ENCODE results near the gene PEX12. TPM values are rescaled to one million over a fixed set of nuclear protein-coding genes. Genes with fewer than 3 reads are reported as not detected.
A peak's percentile ranks its signal among the peaks of the same experiment; 100 is the strongest.
"Not testable (repeated sequence)": the region's sequence is repeated elsewhere in the genome, so short reads cannot be mapped to it uniquely, and the experiment has no call there.

Gene PEX12
- total RNA-seq, 2 experiments from 2014 or later = 4.9 to 6.0 TPM

- intact Hi-C loops (cut with micrococcal nuclease) = loop anchor here (5.0 kb wide), 2 partner anchors 373 to 553 kb away; partner anchors contain the start of gene LIG3
- ChIA-PET CTCF (interaction anchor here (1.0 to 9.2 kb wide), 8 partner anchors 43 to 394 kb away, joined by 3 to 177 read pairs (median 7); partner anchors contain the start of genes NLE1, PEX12, SLFN11 and SLFN5), POLR2A (interaction anchor here (0.7 to 2.7 kb wide), 9 partner anchors 48 to 358 kb away, joined by 3 to 14 read pairs (median 4); partner anchors contain the start of genes AP2B1, SLFN11 and SLFN13)
- not testable (repeated sequence) for H3K9me3 Mint-ChIP-seq, H3K27me3 Mint-ChIP-seq
- Mint-ChIP-seq H3K4me3 (peak overlapping the region; percentile 75), H3K27ac (peak overlapping the region; percentile 97), H3K4me1 (ENCODE audit: low read depth) (peaks cover 51% of the 10 kb centered on the region), H3K36me3 (peaks cover 37% of the 10 kb centered on the region)
- DNase-seq = peak; percentile 53
Measured at GRCh38 chr17:35535406-35535805, 43.0 kb downstream of the PEX12 start.

DNA sequence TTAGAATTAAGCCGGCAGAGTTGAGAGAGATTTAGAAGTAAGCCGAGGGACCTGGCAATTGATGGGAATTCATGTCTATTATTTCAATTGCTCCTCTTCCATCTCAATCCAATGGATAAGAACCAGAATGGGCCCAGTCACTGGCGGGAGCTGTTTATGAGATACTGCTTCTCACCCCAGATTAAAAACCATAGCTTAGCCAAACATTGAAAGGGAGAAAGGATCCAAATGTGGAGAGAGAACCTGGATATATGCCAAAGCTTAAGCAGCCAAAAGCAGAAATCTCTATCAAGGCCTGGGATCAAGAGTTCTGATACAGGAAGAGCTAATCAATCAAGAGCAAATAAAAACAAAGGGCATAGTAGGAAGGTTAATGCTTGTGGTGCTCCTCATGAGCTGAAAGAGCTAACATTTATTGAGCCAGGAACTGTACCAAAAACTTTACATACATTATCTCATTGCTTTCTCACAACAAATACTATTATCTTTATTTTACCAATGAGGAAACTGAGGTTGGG lies 43.7 kb downstream of the PEX12 start:
- ChIA-PET CTCF (interaction anchor here (0.5 to 9.2 kb wide), 18 partner anchors 20 to 393 kb away, joined by 3 to 177 read pairs (median 4); partner anchors contain the start of genes NLE1, PEX12, SLFN11 and SLFN5), POLR2A (interaction anchor here (0.6 to 2.7 kb wide), 12 partner anchors 47 to 393 kb away, joined by 3 to 14 read pairs (median 4); partner anchors contain the start of genes AP2B1, NLE1 and SLFN11)
- peaks cover 41% of the 10 kb centered on the region for H3K36me3 Mint-ChIP-seq
- no peaks in the 10 kb centered on the region for H3K27me3 Mint-ChIP-seq
- H3K4me3 Mint-ChIP-seq = peak overlapping the region; percentile 75
- no peaks in the 10 kb centered on the region for H3K9me3 Mint-ChIP-seq
- H3K4me1 Mint-ChIP-seq (ENCODE audit: low read depth) = peaks cover 48% of the 10 kb centered on the region
- intact Hi-C loops (cut with micrococcal nuclease) = loop anchor here (5.0 kb wide), 2 partner anchors 372 to 552 kb away; partner anchors contain the start of gene LIG3
- no peak for DNase-seq
- H3K27ac Mint-ChIP-seq = peak overlapping the region; percentile 97

GRCh38 chr17:35531160-35531559 lies 47.2 kb downstream of the PEX12 start:
- POLR2A ChIA-PET = interaction anchor here (2.7 kb wide), 1 partner anchor 158 kb away, joined by 9 read pairs; the partner anchor contains the start of gene SLFN11
- DNase-seq = no peak
- intact Hi-C loops (cut with micrococcal nuclease) = no loop called here
- peaks cover 62% of the 10 kb centered on the region for H3K4me1 Mint-ChIP-seq (ENCODE audit: low read depth)
- H3K9me3 Mint-ChIP-seq = peaks cover 8% of the 10 kb centered on the region
- CTCF ChIA-PET = interaction anchor here (0.9 to 1.8 kb wide), 4 partner anchors 44 to 221 kb away, joined by 3 to 5 read pairs (median 4); partner anchors contain the start of gene SLFN11
- H3K4me3 Mint-ChIP-seq = no peak overlapping the region
- H3K27ac Mint-ChIP-seq = peak overlapping the region; percentile 80
- no peaks in the 10 kb centered on the region for H3K27me3 Mint-ChIP-seq
- H3K36me3 Mint-ChIP-seq = peaks cover 44% of the 10 kb centered on the region

GRCh38 chr17:35529866-35530265 lies 48.5 kb downstream of the PEX12 start:
- POLR2A ChIA-PET = interaction anchor here (2.7 kb wide), 1 partner anchor 157 kb away, joined by 9 read pairs; the partner anchor contains the start of gene SLFN11

DNA sequence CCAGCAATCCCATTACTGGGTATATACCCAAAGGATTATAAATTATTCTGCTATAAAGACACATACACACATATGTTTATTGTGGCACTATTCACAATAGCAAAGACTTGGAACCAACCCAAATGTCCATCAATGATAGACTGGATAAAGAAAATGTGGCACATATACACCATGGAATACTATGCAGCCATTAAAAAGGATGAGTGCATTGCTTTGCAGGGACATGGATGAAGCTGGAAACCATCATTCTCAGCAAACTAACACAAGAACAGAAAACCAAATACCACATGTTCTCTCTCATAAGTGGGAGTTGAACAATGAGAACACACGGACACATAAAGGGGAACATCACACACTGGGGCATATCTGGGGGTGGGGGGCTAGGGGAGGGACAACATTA lies 49.0 kb downstream of the PEX12 start:
- H3K9me3 Mint-ChIP-seq; H3K4me3 Mint-ChIP-seq; intact Hi-C loops (cut with micrococcal nuclease); H3K27ac Mint-ChIP-seq; POLR2A ChIA-PET; DNase-seq; H3K27me3 Mint-ChIP-seq: not testable (repeated sequence)
- peaks cover 33% of the 10 kb centered on the region for H3K36me3 Mint-ChIP-seq
- peaks cover 76% of the 10 kb centered on the region for H3K4me1 Mint-ChIP-seq (ENCODE audit: low read depth)
- CTCF ChIA-PET = interaction anchor here (0.9 kb wide), 1 partner anchor 9 kb away, joined by 3 read pairs; no protein-coding TSS in a partner anchor

More at GRCh38 chr17:35529866-35530265, 48.5 kb downstream of the PEX12 start:
- CTCF ChIA-PET = interaction anchor here (0.6 to 0.9 kb wide), 2 partner anchors 9 to 275 kb away, joined by 3 to 8 read pairs; no protein-coding TSS in a partner anchor
- Mint-ChIP-seq H3K9me3 (peaks cover 8% of the 10 kb centered on the region), H3K36me3 (peaks cover 39% of the 10 kb centered on the region), H3K27ac (peak overlapping the region; percentile 80), H3K27me3 (no peaks in the 10 kb centered on the region), H3K4me3 (no peak overlapping the region), H3K4me1 (ENCODE audit: low read depth) (peaks cover 75% of the 10 kb centered on the region)
- no peak for DNase-seq
- intact Hi-C loops (cut with micrococcal nuclease) = no loop called here

Other genes starting within 250 kb of the PEX12 start
- 10 to 100 TPM; 64.8 to 68.8 TPM for gene SLFN11, start 204.9 kb downstream of the PEX12 start, total RNA-seq
- gene SLFN12, start 146.1 kb downstream of the PEX12 start, total RNA-seq = 10 to 100 TPM in 1 of 2 experiments, 1 to 10 TPM in 1; 10.0 to 10.7 TPM
- gene SLFN13, start 129.8 kb downstream of the PEX12 start, total RNA-seq = 10 to 100 TPM; 46.0 to 48.7 TPM
- 10 to 100 TPM; 34.5 to 39.0 TPM for gene SLFN12L, start 40.9 kb downstream of the PEX12 start, total RNA-seq
- gene SLFN14, start 17.8 kb downstream of the PEX12 start, total RNA-seq = not detected
- gene AP2B1, start 8.8 kb upstream of the PEX12 start, total RNA-seq = 100 to 1,000 TPM; 187 to 192 TPM
- under 1 TPM; 0.26 to 0.73 TPM for gene RASL10B, start 153.1 kb upstream of the PEX12 start, total RNA-seq
- gene GAS2L2, start 174.7 kb upstream of the PEX12 start, total RNA-seq = not detected
- not detected for gene C17orf50, start 182.3 kb upstream of the PEX12 start, total RNA-seq
- not detected for gene MMP28, start 217.1 kb upstream of the PEX12 start, total RNA-seq
- 100 to 1,000 TPM; 269 to 271 TPM for gene TAF15, start 230.9 kb upstream of the PEX12 start, total RNA-seq

Data from activated CD4-positive, alpha-beta memory T cell treated with anti-CD3 and anti-CD28 coated beads for 36 hours (primary cell).